ENCODE results near the gene NANOG.

DNA sequence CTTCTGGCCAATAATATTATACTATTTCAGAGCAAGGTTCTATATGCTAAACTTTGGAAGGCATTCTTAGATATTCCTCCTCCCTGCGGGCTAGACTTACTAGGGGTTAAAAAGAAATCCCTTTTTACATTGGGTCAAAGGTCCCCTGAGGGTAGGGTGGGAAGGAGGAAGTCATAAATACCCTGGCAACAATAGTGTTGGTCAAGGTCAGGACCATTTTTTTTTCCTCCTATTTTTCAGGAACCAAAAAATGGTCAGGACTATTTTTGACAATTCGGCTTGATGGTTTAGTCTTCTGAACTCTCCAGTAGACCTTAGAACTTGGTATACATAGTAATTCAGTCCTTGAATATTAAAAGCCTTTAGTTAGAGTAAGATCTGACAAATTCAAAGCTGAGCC, 4.5 kb upstream of the NANOG start:
- no peak for TF ChIP-seq POLR2A (IDR thresholded peaks at IDR 0.05)
- TF ChIP-seq, protein P1, sequence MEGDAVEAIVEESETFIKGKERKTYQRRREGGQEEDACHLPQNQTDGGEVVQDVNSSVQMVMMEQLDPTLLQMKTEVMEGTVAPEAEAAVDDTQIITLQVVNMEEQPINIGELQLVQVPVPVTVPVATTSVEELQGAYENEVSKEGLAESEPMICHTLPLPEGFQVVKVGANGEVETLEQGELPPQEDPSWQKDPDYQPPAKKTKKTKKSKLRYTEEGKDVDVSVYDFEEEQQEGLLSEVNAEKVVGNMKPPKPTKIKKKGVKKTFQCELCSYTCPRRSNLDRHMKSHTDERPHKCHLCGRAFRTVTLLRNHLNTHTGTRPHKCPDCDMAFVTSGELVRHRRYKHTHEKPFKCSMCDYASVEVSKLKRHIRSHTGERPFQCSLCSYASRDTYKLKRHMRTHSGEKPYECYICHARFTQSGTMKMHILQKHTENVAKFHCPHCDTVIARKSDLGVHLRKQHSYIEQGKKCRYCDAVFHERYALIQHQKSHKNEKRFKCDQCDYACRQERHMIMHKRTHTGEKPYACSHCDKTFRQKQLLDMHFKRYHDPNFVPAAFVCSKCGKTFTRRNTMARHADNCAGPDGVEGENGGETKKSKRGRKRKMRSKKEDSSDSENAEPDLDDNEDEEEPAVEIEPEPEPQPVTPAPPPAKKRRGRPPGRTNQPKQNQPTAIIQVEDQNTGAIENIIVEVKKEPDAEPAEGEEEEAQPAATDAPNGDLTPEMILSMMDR (IDR thresholded peaks at IDR 0.05), result no peak

Measured in esophagus squamous epithelium (tissue), 4 donors.